Measurements from ENCODE around the gene SETD3. TPM values are rescaled to one million over a fixed set of nuclear protein-coding genes. Genes with fewer than 3 reads are reported as not detected.

Gene SETD3
- total RNA-seq, 2 experiments from 2014 or later, result 43.3 to 48.1 TPM

GRCh38 chr14:99461411-99462085 lies 19.1 kb downstream of the SETD3 start:
- Mint-ChIP-seq H3K4me1 (ENCODE audit: low read depth) (no peaks in the 10 kb centered on the region), H3K27ac (no peak overlapping the region), H3K36me3 (ENCODE audit: low read depth) (peaks cover 27% of the 10 kb centered on the region), H3K9me3 (no peaks in the 10 kb centered on the region), H3K27me3 (ENCODE audit: low read depth) (no peaks in the 10 kb centered on the region), H3K4me3 (no peak overlapping the region)
- intact Hi-C loops (cut with micrococcal nuclease), result no loop called here
- CTCF ChIA-PET, result no interaction called here
- DNase-seq, result no peak

DNA sequence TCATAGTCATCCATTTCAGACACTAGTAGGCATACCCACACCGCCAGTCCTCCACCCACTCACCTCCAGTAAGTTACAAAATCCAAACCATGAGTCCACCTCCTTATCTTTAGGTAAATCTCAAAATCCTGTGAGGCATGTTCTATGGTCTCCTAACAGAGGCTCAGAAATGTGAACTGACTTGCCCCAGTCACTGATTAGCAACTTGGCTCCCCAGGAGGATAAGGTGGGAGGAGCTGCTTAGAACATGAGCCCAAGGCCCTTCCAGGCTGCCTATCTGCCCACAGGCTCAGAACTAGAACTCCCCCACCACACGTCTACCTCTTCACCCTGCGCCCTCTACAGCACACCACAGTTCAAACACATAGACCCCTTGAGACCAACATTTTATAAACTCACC lies 19.9 kb downstream of the SETD3 start:
- no peaks in the 10 kb centered on the region for H3K9me3 Mint-ChIP-seq
- intact Hi-C loops (cut with micrococcal nuclease), result no loop called here
- peaks cover 27% of the 10 kb centered on the region for H3K36me3 Mint-ChIP-seq (ENCODE audit: low read depth)
- no peak for DNase-seq
- CTCF ChIA-PET, result no interaction called here
- H3K4me3 Mint-ChIP-seq, result no peak overlapping the region
- H3K27me3 Mint-ChIP-seq (ENCODE audit: low read depth), result no peaks in the 10 kb centered on the region
- H3K4me1 Mint-ChIP-seq (ENCODE audit: low read depth), result no peaks in the 10 kb centered on the region
- H3K27ac Mint-ChIP-seq, result no peak overlapping the region

DNA sequence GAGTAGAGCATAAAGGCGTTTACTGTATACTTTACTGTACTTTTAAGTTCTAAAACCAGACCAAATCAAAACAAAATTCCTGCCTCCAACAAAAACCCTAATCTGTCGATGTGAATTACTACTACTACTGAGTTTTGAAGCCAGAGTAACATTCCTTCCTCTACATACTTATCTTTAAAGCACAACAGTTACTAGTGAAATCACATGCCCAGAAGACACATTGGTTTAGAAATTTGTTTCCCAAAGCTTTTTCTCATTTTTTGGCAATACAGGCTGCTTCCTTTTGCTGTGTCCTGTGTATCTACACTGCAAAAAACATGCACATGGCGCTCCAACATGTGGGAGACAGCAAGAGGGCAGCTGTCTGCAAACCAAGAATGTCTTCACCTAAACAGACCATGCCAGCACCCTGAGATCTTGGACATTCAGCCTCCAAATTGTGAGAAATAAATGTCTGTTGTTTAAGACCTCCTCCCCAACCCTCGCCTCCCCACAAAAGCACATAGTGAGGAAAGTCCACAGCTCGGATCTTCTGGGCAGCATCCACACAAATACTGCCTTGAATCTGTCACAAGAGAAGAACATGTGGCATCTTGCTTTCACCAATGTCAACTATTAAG lies 21.1 kb downstream of the SETD3 start:
- Mint-ChIP-seq H3K27ac (no peak overlapping the region), H3K36me3 (ENCODE audit: low read depth) (peaks cover 32% of the 10 kb centered on the region), H3K9me3 (no peaks in the 10 kb centered on the region), H3K27me3 (ENCODE audit: low read depth) (no peaks in the 10 kb centered on the region), H3K4me1 (ENCODE audit: low read depth) (no peaks in the 10 kb centered on the region), H3K4me3 (no peak overlapping the region)
- CTCF ChIA-PET, result no interaction called here
- no peak for DNase-seq
- intact Hi-C loops (cut with micrococcal nuclease), result no loop called here

DNA sequence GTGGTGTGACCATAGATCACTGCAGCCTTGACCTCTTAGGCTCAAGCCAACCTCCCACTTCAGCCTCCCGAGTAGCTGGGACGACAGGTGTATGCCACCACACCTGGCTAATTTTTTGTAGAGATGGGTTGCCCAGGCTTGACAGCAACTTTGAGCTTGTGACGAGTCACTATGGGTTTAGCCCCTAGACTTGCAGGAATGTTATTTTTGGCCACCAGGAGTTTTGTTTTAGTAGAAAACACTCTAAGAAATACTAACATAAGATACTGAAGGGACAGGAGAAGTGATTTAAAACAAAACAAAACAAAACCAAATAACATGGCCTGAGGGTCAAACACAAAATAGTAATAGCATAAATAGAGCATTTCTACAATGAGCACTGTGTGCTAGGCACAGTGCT lies 26.4 kb downstream of the SETD3 start:
- DNase-seq, result no peak
- no peaks in the 10 kb centered on the region for H3K4me1 Mint-ChIP-seq (ENCODE audit: low read depth)
- no peak overlapping the region for H3K27ac Mint-ChIP-seq
- H3K36me3 Mint-ChIP-seq (ENCODE audit: low read depth), result peaks cover 30% of the 10 kb centered on the region
- H3K27me3 Mint-ChIP-seq (ENCODE audit: low read depth), result no peaks in the 10 kb centered on the region
- CTCF ChIA-PET, result interaction anchor here (1.3 kb wide), 1 partner anchor 61 kb away, joined by 3 read pairs; no protein-coding TSS in a partner anchor
- no peaks in the 10 kb centered on the region for H3K9me3 Mint-ChIP-seq
- intact Hi-C loops (cut with micrococcal nuclease), result no loop called here
- no peak overlapping the region for H3K4me3 Mint-ChIP-seq

DNA sequence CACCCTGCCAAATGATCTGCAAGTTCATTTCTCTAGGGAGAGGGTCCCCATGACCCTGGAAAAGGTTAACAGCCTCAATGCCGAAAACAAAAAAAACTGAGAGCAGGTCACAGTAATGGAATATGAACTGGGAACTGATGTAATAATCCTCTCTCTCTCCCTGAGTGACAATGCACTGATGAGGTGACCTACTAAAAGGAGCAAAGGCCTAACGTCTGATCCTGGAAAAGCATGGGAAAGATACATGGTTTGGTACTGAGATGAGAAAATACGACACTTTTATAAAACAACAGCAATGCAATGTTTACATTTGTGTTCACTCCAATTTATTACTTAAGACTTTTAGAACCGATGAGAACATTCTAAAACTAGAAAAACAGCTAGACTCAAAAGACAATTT lies 27.7 kb downstream of the SETD3 start:
- H3K27me3 Mint-ChIP-seq (ENCODE audit: low read depth), result no peaks in the 10 kb centered on the region
- no peak overlapping the region for H3K27ac Mint-ChIP-seq
- peaks cover 31% of the 10 kb centered on the region for H3K36me3 Mint-ChIP-seq (ENCODE audit: low read depth)
- H3K4me1 Mint-ChIP-seq (ENCODE audit: low read depth), result no peaks in the 10 kb centered on the region
- no peak overlapping the region for H3K4me3 Mint-ChIP-seq
- CTCF ChIA-PET, result interaction anchor here (0.7 to 0.9 kb wide), 2 partner anchors 13 to 73 kb away, joined by 3 read pairs; no protein-coding TSS in a partner anchor
- no peaks in the 10 kb centered on the region for H3K9me3 Mint-ChIP-seq
- intact Hi-C loops (cut with micrococcal nuclease), result no loop called here
- DNase-seq, result no peak

DNA sequence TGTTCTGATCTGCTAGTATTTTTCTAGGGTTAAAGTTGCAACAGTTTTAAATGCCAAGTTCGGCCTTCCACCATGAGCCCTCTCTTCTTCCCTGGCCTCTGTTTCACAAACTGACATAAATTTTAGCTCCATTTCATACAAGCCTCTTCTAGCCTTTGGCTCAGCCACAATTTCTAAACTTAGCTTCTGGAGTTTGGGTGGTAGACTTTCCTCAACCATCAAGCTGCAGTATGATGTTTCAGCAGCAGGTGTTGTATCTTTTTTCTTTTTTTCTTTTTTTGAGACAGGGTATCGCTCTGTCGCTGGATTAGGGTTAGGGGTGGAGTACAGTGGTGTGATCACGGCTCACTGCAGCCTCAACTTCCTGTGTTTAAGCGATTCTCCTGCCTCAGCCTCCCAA lies 29.4 kb downstream of the SETD3 start:
- H3K4me3 Mint-ChIP-seq, result no peak overlapping the region
- intact Hi-C loops (cut with micrococcal nuclease), result no loop called here

DNA sequence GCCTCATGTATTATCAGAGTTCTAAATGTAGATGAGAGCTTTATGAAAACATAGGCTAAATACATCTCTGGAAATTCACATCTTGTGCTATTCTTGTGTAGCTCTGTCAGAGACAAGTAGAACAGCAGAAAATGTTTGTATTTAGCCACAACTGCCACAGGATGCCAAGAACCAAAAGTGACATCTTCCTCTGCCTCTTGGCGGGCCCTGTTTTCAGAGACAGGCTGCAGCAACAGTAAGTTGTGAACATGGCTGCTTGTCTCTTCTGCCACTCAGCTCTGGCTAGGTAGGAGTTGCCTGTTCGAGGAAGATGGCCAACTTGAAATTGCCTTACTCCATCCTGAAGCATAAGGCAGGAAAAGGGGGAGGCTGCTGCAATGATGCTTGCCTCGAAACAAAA lies 30.4 kb downstream of the SETD3 start:
- Mint-ChIP-seq H3K9me3 (no peaks in the 10 kb centered on the region), H3K4me3 (no peak overlapping the region), H3K27me3 (ENCODE audit: low read depth) (no peaks in the 10 kb centered on the region), H3K36me3 (ENCODE audit: low read depth) (peaks cover 28% of the 10 kb centered on the region), H3K27ac (no peak overlapping the region), H3K4me1 (ENCODE audit: low read depth) (no peaks in the 10 kb centered on the region)
- DNase-seq, result no peak
- intact Hi-C loops (cut with micrococcal nuclease), result no loop called here
- CTCF ChIA-PET, result no interaction called here

More for the DNA sequence above, 29.4 kb downstream of the SETD3 start:
- no peaks in the 10 kb centered on the region for H3K4me1 Mint-ChIP-seq (ENCODE audit: low read depth)
- H3K27ac Mint-ChIP-seq, result no peak overlapping the region
- no peak for DNase-seq
- peaks cover 29% of the 10 kb centered on the region for H3K36me3 Mint-ChIP-seq (ENCODE audit: low read depth)
- H3K9me3 Mint-ChIP-seq, result no peaks in the 10 kb centered on the region
- no peaks in the 10 kb centered on the region for H3K27me3 Mint-ChIP-seq (ENCODE audit: low read depth)
- CTCF ChIA-PET, result no interaction called here

DNA sequence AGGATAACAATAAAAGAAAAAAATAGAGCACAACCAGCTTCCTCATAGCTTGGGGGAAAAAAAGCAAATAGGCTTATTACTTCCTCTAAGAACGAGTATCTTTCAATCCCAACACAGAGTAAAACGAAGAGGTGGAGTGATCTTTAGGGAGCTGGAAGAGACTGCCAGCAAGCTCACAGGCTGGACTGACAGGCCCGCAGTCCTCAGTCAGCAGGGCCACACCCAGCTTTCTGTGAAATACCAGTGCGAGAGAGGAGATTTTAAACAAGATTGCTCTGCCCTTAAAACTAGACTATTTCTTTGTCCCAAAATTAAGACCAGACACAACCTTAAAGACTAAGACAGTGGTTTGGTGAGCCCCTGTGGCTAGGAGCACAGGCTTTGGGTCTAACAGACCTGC lies 32.9 kb downstream of the SETD3 start:
- intact Hi-C loops (cut with micrococcal nuclease), result no loop called here
- no peak for DNase-seq
- Mint-ChIP-seq H3K4me3 (no peak overlapping the region), H3K27me3 (ENCODE audit: low read depth) (no peaks in the 10 kb centered on the region), H3K4me1 (ENCODE audit: low read depth) (no peaks in the 10 kb centered on the region), H3K9me3 (no peaks in the 10 kb centered on the region), H3K27ac (no peak overlapping the region), H3K36me3 (ENCODE audit: low read depth) (peaks cover 30% of the 10 kb centered on the region)
- CTCF ChIA-PET, result no interaction called here

- no peak for DNase-seq
- CTCF ChIA-PET, result no interaction called here
- no peaks in the 10 kb centered on the region for H3K9me3 Mint-ChIP-seq
- H3K27ac Mint-ChIP-seq, result no peak overlapping the region
- H3K4me3 Mint-ChIP-seq, result no peak overlapping the region
- no peaks in the 10 kb centered on the region for H3K27me3 Mint-ChIP-seq (ENCODE audit: low read depth)
- intact Hi-C loops (cut with micrococcal nuclease), result no loop called here
- H3K36me3 Mint-ChIP-seq (ENCODE audit: low read depth), result peaks cover 32% of the 10 kb centered on the region
- peaks cover 5% of the 10 kb centered on the region for H3K4me1 Mint-ChIP-seq (ENCODE audit: low read depth)
Measured at GRCh38 chr14:99445931-99446330, 34.7 kb downstream of the SETD3 start.

GRCh38 chr14:99441918-99442317 lies 38.7 kb downstream of the SETD3 start:
- Mint-ChIP-seq H3K9me3 (no peaks in the 10 kb centered on the region), H3K36me3 (ENCODE audit: low read depth) (peaks cover 39% of the 10 kb centered on the region), H3K4me1 (ENCODE audit: low read depth) (peaks cover 19% of the 10 kb centered on the region), H3K4me3 (no peak overlapping the region), H3K27me3 (ENCODE audit: low read depth) (no peaks in the 10 kb centered on the region), H3K27ac (no peak overlapping the region)
- CTCF ChIA-PET, result no interaction called here
- no peak for DNase-seq
- intact Hi-C loops (cut with micrococcal nuclease), result no loop called here

DNA sequence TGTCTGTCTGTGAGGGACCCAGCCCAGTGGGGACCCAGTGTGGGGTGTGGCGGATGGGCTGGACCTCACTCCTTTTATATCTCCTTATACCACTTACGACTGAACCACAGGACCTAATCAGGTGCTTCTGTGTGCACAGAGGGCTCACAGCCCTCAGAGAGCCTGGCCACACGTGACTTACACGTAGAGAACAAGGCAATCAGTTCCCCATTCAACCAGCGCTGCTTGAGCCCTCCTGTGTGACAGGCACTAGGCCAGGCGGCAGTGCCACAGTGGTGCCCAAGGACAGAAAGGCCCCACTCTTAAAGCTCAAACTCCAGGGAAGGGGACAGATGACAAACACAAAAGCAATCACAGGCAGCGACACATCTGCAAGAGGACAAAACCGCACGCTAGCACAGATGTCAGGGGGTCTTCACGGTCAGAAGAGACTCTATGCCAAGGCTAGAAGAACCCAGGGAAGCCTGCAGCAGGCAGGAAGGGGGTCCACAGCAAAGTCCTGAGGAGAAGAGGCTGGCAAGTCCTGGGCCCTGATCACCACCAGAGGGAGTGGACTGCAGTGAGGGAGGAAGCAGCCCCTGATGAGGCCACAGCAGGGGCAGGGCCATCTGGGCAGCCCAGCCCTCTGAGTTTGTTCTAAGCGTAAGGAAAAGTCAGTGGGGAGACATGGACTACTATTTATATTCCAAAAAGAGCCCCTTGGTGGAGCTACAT lies 39.3 kb downstream of the SETD3 start:
- H3K4me1 Mint-ChIP-seq (ENCODE audit: low read depth), result peaks cover 23% of the 10 kb centered on the region
- intact Hi-C loops (cut with micrococcal nuclease), result no loop called here
- H3K27ac Mint-ChIP-seq, result no peak overlapping the region
- H3K9me3 Mint-ChIP-seq, result no peaks in the 10 kb centered on the region
- peaks cover 37% of the 10 kb centered on the region for H3K36me3 Mint-ChIP-seq (ENCODE audit: low read depth)
- no peak overlapping the region for H3K4me3 Mint-ChIP-seq
- H3K27me3 Mint-ChIP-seq (ENCODE audit: low read depth), result no peaks in the 10 kb centered on the region
- DNase-seq, result no peak
- CTCF ChIA-PET, result interaction anchor here (0.7 kb wide), 1 partner anchor 548 kb away, joined by 4 read pairs; no protein-coding TSS in a partner anchor

- peaks cover 39% of the 10 kb centered on the region for H3K36me3 Mint-ChIP-seq (ENCODE audit: low read depth)
- H3K9me3 Mint-ChIP-seq, result no peaks in the 10 kb centered on the region
- H3K4me1 Mint-ChIP-seq (ENCODE audit: low read depth), result peaks cover 29% of the 10 kb centered on the region
- no peaks in the 10 kb centered on the region for H3K27me3 Mint-ChIP-seq (ENCODE audit: low read depth)
- no peak overlapping the region for H3K4me3 Mint-ChIP-seq
- H3K27ac Mint-ChIP-seq, result no peak overlapping the region
- DNase-seq, result no peak
- intact Hi-C loops (cut with micrococcal nuclease), result no loop called here
- CTCF ChIA-PET, result interaction anchor here (1.1 kb wide), 1 partner anchor 24 kb away, joined by 4 read pairs; no protein-coding TSS in a partner anchor
Measured at GRCh38 chr14:99440278-99440677, 40.4 kb downstream of the SETD3 start.

GRCh38 chr14:99437706-99438105 lies 43.0 kb downstream of the SETD3 start:
- no peak overlapping the region for H3K27ac Mint-ChIP-seq
- H3K36me3 Mint-ChIP-seq (ENCODE audit: low read depth), result peaks cover 38% of the 10 kb centered on the region
- no peaks in the 10 kb centered on the region for H3K9me3 Mint-ChIP-seq
- peaks cover 29% of the 10 kb centered on the region for H3K4me1 Mint-ChIP-seq (ENCODE audit: low read depth)
- CTCF ChIA-PET, result no interaction called here
- no peak overlapping the region for H3K4me3 Mint-ChIP-seq
- intact Hi-C loops (cut with micrococcal nuclease), result no loop called here
- no peaks in the 10 kb centered on the region for H3K27me3 Mint-ChIP-seq (ENCODE audit: low read depth)
- DNase-seq, result no peak
